Adipose tissue (tissue), 3 donors: ENCODE results near the gene HOXB1. TPM values are rescaled to one million over a fixed set of nuclear protein-coding genes. Genes with fewer than 3 reads are reported as not detected.
"Not testable (repeated sequence)": the region's sequence is repeated elsewhere in the genome, so short reads cannot be mapped to it uniquely, and the experiment has no call there.

Experiments used
- H3K27ac ChIP-seq: one replicate; pipeline ENCODE4 v1.5.1; 2013; ENCODE audit warnings: low read depth, low read length
- WGBS, 3 donors: extraction: QIAGEN DNeasy Blood & Tissue Kit; methylation state at CpG; one replicate each; pipeline ENCODE4 v1.1.7; 2013; 5-methylcytosine and 5-hydroxymethylcytosine counted together
- polyA plus RNA-seq, 3 donors: library from polyadenylated mRNA; stranded (reverse); fragments of 200-250 nt; gene quantifications; one replicate each; pipeline ENCODE4 v1.2.3, GENCODE V29; 2013
- donor health status: healthy with polysubstance abuse.
- donor health status: Bipolar disorder and iron deficiency.
- donor health status: healthy.

HOXB1 gene
- polyA plus RNA-seq, 3 donors = 0.45 TPM; not detected in 2

GRCh38 chr17:48491527-48492273 is 39.1 kb downstream of the HOXB1 start:
- no peak overlapping the region for H3K27ac ChIP-seq
- WGBS, 3 donors = 68 to 75% (median 69%) methylated on average over 3 of the region's 3 CpGs

- WGBS, 3 donors = 64 to 77% (median 68%) methylated on average over 2 of the region's 2 CpGs
- no peak overlapping the region for H3K27ac ChIP-seq
Measured at GRCh38 chr17:48490451-48490892, 40.3 kb downstream of the HOXB1 start.

GRCh38 chr17:48489781-48490180 is 41.0 kb downstream of the HOXB1 start:
- H3K27ac ChIP-seq = no peak overlapping the region
- 56 to 93% (median 88%) methylated on average over 13 of the region's 13 CpGs for WGBS, 3 donors

GRCh38 chr17:48488548-48489106 is 42.2 kb downstream of the HOXB1 start:
- WGBS, 3 donors = 33 to 39% (median 33%) methylated on average over 3 of the region's 3 CpGs
- H3K27ac ChIP-seq = no peak overlapping the region

GRCh38 chr17:48487221-48487620 is 43.6 kb downstream of the HOXB1 start:
- WGBS, 3 donors = 73 to 94% (median 75%) methylated on average over 2 of the region's 2 CpGs
- no peak overlapping the region for H3K27ac ChIP-seq

GRCh38 chr17:48486557-48486956 is 44.3 kb downstream of the HOXB1 start:
- no peak overlapping the region for H3K27ac ChIP-seq
- 56 to 79% (median 72%) methylated on average over 5 of the region's 5 CpGs for WGBS, 3 donors

GRCh38 chr17:48484850-48485249 is 46.0 kb downstream of the HOXB1 start:
- no peak overlapping the region for H3K27ac ChIP-seq
- WGBS, 3 donors = 52 to 85% (median 74%) methylated on average over 2 of the region's 2 CpGs

GRCh38 chr17:48484256-48484655 is 46.6 kb downstream of the HOXB1 start:
- no peak overlapping the region for H3K27ac ChIP-seq
- 77 to 92% (median 91%) methylated on average over 3 of the region's 3 CpGs for WGBS, 3 donors

GRCh38 chr17:48483471-48484131 is 47.2 kb downstream of the HOXB1 start:
- no peak overlapping the region for H3K27ac ChIP-seq
- 7 to 42% (median 11%) methylated on average over 6 of the region's 6 CpGs for WGBS, 3 donors

- no peak overlapping the region for H3K27ac ChIP-seq
- 65 to 75% (median 68%) methylated on average over 6 of the region's 6 CpGs for WGBS, 3 donors
Measured at GRCh38 chr17:48483004-48483403, 47.8 kb downstream of the HOXB1 start.

- 88 to 93% (median 90%) methylated on average over 4 of the region's 4 CpGs for WGBS, 3 donors
- H3K27ac ChIP-seq = not testable (repeated sequence)
Measured at GRCh38 chr17:48482301-48482700, 48.5 kb downstream of the HOXB1 start.

- 65 to 82% (median 66%) methylated on average over 2 of the region's 2 CpGs for WGBS, 3 donors
Measured at GRCh38 chr17:48479014-48479402, 51.8 kb downstream of the HOXB1 start.

More at GRCh38 chr17:48479014-48479402, 51.8 kb downstream of the HOXB1 start:
- H3K27ac ChIP-seq = no peak overlapping the region

Other genes with a start within 250 kb of the HOXB1 start
- 1 to 10 TPM in 1 of 3 donors, under 1 TPM in 1, not detected in 1; 0.77 to 1.4 TPM for gene SKAP1, start 100.8 kb downstream of the HOXB1 start, polyA plus RNA-seq
- 10 to 100 TPM in 2 of 3 donors, 1 to 10 TPM in 1; 5.0 to 33.9 (median 24.3) TPM for gene HOXB2, start 14.1 kb upstream of the HOXB1 start, polyA plus RNA-seq
- gene HOXB4, start 47.3 kb upstream of the HOXB1 start, polyA plus RNA-seq = 1 to 10 TPM; 1.1 to 5.4 (median 3.6) TPM
- 10 to 100 TPM in 1 of 3 donors, 1 to 10 TPM in 2; 2.6 to 10.2 (median 9.6) TPM for gene HOXB3, start 59.2 kb upstream of the HOXB1 start, polyA plus RNA-seq
- 1 to 10 TPM in 2 of 3 donors, under 1 TPM in 1; 0.59 to 3.9 (median 2.2) TPM for gene HOXB5, start 62.8 kb upstream of the HOXB1 start, polyA plus RNA-seq
- gene HOXB6, start 74.0 kb upstream of the HOXB1 start, polyA plus RNA-seq = 10 to 100 TPM in 2 of 3 donors, 1 to 10 TPM in 1; 1.8 to 14.7 (median 10.4) TPM
- gene HOXB7, start 80.0 kb upstream of the HOXB1 start, polyA plus RNA-seq = 10 to 100 TPM in 2 of 3 donors, 1 to 10 TPM in 1; 1.6 to 18.1 (median 14.6) TPM
- gene HOXB8, start 84.3 kb upstream of the HOXB1 start, polyA plus RNA-seq = 1 to 10 TPM in 2 of 3 donors, under 1 TPM in 1; 0.76 to 8.3 (median 6.9) TPM
- gene HOXB9, start 95.3 kb upstream of the HOXB1 start, polyA plus RNA-seq = 1 to 10 TPM in 1 of 3 donors, under 1 TPM in 2; 0.15 to 1.0 (median 0.97) TPM
- not detected for gene PRAC1, start 191.5 kb upstream of the HOXB1 start, polyA plus RNA-seq
- gene PRAC2, start 192.2 kb upstream of the HOXB1 start, polyA plus RNA-seq = not detected
- gene HOXB13, start 197.7 kb upstream of the HOXB1 start, polyA plus RNA-seq = not detected